CD1c-positive myeloid dendritic cell (primary cell): Measurements from ENCODE around the gene SLC25A45.

Experiments used
- DNase-seq: peaks from one replicate; pipeline ENCODE4 v3.0.0-alpha.2; 2016; ENCODE audit errors: extremely low spot score

Gene SLC25A45

GRCh38 chr11:65382033-65382803 lies at the start of gene SLC25A45:
SLC25A45 (minus strand) TSS chr11:65382646; CDS start chr11:65381951, 695 bp downstream.
- DNase-seq: peak; percentile 96

- peak; percentile 73 for DNase-seq
Measured at GRCh38 chr11:65431451-65432099, 49.1 kb upstream of the SLC25A45 start.

GRCh38 chr11:65430406-65431217 lies 48.2 kb upstream of the SLC25A45 start:
- DNase-seq: peak; percentile 65

- peak; percentile 69 for DNase-seq
Measured at GRCh38 chr11:65429724-65430405, 47.4 kb upstream of the SLC25A45 start.

- DNase-seq: peak; percentile 58
Measured at GRCh38 chr11:65429068-65429681, 46.7 kb upstream of the SLC25A45 start.

GRCh38 chr11:65428578-65429067 lies 46.2 kb upstream of the SLC25A45 start:
- no peak for DNase-seq

GRCh38 chr11:65427691-65428577 lies 45.5 kb upstream of the SLC25A45 start:
- DNase-seq: peak; percentile 41

- DNase-seq: peak; percentile 66
Measured at GRCh38 chr11:65426839-65427690, 44.6 kb upstream of the SLC25A45 start.

GRCh38 chr11:65425971-65426838 lies 43.8 kb upstream of the SLC25A45 start:
- peak; percentile 93 for DNase-seq

GRCh38 chr11:65425105-65425970 lies 42.9 kb upstream of the SLC25A45 start:
- peak; percentile 95 for DNase-seq

GRCh38 chr11:65424205-65425104 lies 42.0 kb upstream of the SLC25A45 start:
- no peak for DNase-seq

GRCh38 chr11:65423516-65424204 lies 41.2 kb upstream of the SLC25A45 start:
- peak; percentile 56 for DNase-seq

GRCh38 chr11:65422633-65423515 lies 40.4 kb upstream of the SLC25A45 start, which contains the start of gene NEAT1:
NEAT1 (plus strand) TSS chr11:65422798.
- peak; percentile 97 for DNase-seq
